Stimulated activated naive CD4-positive, alpha-beta T cell (primary cell): ENCODE measurements around the gene ZFAND2B.
"Not testable (repeated sequence)": the region's sequence is repeated elsewhere in the genome, so short reads cannot be mapped to it uniquely, and the experiment has no call there.

Experiments
- DNase-seq, 6 experiments: peaks; one replicate each; lab custom pipeline; 2025; lab: John Stamatoyannopoulos, UW

The ZFAND2B gene

DNA sequence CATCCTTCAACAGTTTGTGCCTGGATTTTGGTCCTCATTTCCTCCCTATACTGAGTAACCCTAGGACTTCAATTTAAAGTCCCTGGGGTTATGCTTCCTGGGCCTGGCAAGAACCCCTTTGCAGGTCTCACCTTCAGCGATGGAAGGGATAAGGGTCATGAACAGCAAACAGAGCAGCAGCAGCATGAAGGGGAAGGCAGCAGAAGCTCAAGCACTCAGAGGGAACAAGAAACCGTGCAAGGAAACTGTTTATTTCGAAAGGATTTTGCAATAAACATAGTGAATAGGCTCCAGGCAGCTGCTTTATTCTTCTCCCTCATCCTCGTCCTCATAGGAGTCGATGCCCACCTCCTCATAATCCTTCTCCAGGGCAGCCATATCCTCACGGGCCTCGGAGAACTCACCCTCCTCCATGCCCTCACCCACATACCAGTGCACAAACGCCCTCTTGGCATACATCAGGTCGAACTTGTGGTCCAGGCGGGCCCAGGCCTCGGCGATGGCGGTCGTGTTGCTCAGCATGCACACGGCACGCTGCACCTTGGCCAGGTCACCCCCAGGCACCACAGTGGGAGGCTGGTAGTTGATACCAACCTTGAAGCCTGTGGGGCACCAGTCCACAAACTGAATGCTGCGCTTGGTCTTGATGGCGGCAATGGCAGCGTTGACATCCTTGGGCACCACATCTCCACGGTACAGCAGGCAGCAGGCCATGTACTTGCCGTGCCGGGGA, 43.6 kb downstream of the ZFAND2B start:
- peak in 1 of 6 experiments; percentile 39 for DNase-seq

DNA sequence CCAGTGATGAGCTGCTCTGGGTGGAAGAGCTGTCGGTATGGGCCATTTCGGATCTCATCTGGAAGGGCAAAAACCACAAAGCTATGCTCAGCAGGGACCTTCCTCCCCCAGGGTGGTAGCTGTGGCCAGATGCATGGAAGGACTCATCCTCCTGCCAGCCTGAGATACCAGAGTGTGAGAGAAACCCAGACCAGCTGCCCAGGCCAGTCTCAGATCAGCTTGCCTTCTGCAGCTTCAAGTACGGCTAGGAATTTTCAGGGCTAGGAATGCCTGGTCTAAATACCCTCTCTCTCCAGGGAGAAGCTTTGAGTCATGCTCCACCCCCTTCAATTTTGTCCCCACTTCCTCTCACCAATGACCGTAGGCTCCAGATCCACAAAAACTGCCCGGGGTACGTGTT, 45.1 kb downstream of the ZFAND2B start:
- DNase-seq = no peak

DNA sequence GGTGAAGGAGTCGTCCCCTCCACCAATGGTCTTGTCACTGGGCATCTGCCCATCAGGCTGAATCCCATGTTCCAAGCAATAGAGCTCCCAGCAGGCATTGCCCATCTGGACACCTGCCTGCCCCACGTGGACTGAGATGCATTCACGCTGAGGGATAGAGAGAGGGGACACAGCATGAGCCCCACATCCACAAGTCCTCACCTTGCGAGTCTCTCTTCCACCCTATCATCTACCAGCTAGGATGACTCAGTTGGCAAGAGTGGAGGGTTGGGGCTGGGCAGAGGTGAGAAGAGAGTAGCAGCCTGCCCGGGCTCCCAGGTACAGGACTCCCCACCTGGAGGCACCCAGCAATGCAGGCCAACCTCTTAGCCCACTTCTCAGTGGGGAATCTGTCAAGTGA, 45.5 kb downstream of the ZFAND2B start:
- DNase-seq = no peak

DNA sequence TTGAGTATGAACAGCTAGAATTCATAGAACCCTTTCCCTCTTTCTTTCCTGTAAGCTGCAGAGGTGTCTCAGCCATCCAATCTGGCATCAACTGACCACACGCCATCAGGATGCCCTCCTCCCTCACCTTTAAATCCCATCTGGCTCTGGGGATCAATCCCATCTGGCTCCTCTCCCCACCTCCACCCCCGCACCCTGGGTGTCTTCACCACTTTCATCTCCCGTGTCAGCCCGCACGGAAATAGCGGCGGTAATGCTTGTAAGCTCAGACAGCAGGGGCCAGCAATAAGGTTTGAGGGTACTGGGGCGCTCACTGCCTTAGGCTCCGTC, 46.0 kb downstream of the ZFAND2B start:
- DNase-seq = peak in 3 of 6 experiments; percentile 18 to 40 (median 32)

DNA sequence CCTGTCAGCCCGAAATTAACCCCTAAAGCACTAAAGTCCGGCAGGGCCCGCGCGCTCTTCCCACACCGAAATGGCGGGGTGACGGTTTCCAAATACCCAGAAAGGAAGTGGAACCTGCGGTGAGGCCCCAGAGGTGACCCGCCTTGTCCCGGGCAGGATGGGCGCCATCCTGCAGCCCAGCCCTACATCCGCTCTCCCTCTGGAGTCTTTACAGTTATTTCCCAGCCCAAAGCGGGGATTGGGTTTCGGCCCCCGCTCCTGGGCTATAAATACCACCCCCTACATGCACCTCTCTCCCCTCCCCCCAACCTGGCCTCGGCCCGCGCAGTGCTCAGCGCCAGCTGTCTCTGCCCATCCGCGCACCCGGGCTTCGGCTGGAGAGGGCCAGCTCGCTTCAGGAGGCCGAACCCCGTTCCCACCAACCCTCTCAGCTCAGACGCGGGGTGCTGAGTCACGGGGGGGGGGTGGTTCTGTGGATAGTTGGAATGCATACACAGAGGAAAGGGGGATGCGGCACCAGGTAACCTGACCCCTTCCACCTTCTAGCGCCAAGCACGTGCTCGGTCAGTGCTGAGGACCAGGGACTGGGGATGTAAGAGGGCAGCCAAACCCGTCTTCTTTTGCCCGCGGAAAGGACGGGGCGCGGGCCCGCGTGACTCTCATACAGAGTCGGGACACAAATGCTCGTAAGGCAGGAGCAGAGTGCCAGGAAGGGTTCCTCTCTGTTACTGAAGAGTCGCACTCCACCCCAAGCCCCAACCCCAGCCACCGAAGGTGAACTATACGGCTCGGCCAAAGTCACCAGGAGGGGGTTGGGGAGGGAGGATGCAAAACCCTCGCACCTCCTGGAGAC, 46.5 kb downstream of the ZFAND2B start, which contains the start of gene TUBA4B:
Gene TUBA4B (plus strand): TSS at position 344 of the 853 bp plus-strand sequence. CDS start 165 bp downstream, at position 509.
- peak in 5 of 6 experiments; percentile 20 to 64 (median 46) for DNase-seq

DNA sequence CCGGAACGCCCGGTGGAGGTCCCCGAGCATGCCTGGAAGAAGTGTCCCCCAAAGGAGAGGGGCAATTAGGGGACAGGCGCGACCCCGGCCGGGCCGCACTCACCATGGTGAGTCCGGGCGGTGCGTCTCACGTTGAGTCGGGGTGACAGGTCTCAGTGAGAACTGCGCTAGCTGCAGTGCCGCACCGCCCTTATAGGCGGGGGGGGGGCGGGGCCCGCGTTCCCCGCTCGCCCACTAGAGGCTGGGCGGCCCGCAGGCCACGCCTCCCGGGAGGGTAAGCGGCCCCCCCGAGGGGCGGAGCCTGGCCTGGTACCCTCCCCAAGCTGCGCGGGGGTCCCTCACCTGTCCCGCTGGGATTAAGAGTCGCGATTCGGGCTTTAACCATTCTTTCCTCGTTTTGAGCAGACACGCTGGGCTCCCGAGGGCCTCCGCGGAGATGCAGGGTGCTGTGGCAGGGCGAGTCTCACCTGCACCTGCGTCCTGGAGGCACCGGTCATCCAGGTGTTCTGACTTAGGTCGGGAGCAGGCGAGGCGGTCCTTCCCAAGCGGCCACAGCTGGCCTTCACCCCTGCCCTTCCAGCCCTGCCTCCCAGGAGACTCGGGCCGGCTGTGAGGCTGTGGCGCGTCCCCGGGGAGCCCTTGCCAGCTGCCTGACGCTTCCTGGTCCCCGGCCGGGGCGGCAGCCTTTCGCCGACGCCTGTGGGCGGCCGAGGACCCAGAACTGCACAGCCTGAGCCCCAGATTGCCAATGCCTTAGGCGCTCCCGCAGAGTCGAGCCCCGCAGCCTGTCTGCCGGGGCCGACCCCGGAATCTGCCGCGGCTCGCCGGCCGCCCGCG, 47.4 kb downstream of the ZFAND2B start, which contains the start of gene TUBA4A:
Gene TUBA4A (minus strand): TSS at position 166 of the 837 bp plus-strand sequence. CDS start 60 bp downstream, at position 106.
- peak; percentile 85 to 93 (median 92) for DNase-seq

DNA sequence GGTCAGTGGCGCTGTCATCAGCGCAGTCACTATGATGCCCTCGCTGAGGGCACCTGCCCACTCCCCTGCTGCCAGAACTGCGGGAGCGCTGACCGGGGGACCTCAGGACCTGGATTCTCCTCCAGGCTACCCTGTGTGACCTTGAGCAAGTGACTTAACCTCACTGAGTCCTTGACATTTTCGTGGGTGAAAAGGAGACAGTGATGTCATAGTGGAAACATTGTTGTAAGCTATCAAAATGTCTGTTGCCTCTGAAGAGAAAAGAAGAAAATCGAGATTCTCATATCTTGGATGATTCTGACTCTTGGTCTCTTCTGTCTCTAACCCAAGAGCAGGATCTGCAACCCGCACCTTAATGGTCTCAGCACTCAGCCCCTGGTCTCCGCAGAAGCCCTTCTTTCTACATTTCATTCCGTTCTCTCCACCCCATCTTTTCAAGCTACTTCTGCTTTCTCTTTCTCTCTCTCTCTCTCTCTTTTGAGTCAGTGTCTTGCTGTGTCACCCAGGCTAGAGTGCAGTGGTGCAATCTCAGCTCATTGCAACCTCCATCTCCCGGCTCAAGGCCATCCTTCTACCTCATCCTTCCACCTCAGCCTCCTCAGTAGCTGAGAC, 48.1 kb downstream of the ZFAND2B start:
- peak in 5 of 6 experiments; percentile 38 to 87 (median 75) for DNase-seq

DNA sequence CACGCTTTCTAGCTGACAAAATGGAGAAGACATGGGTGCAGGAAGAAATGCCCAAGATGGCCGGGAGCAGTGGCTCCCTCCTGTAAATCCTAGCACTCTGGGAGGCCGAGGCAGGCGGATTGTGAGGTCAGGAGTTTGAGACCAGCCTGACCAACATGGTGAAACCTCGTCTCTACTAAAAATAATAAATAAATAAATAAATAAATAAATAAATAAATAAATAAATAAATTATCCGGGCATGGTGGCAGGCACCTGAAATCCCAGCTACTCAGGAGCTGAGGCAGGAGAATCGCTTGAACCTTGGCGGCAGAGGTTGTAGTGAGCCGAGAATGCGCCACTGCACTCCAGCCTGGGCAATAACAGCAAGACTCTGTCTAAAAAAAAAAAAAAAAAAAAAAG, 52.4 kb downstream of the ZFAND2B start:
- DNase-seq = not testable (repeated sequence)
